Inferior parietal cortex (tissue), 1 donor: ENCODE results near the gene CD38.
"Not testable (repeated sequence)": the region's sequence is repeated elsewhere in the genome, so short reads cannot be mapped to it uniquely, and the experiment has no call there.

ENCODE experiments used
- DNase-seq: peaks from one replicate; pipeline ENCODE4 v3.0.0-alpha.2; 2016; ENCODE audit errors: extremely low spot score

The CD38 gene

GRCh38 chr4:15778289-15779241, at the start of gene CD38:
CD38 (plus strand) TSS chr4:15778328; CDS start chr4:15778415, 87 bp downstream.
- no peak for DNase-seq

GRCh38 chr4:15729910-15730533, 48.1 kb upstream of the CD38 start:
- peak; percentile 87 for DNase-seq

DNA sequence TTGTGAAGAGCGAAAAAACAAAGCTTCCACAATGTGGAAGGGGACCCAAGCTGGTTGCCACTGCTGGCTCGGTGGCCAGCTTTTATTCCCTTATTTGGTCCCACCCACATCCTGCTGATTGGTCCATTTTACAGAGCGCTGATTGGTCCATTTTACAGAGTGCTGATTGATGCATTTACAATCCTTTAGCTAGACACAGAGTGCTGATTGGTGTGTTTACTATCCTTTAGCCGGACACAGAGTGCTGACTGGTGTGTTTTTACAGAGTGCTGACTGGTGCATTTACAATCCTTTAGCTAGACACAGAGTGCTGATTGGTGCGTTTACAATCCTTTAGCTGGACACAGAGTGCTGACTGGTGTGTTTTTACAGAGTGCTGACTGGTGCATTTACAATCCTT, 45.1 kb upstream of the CD38 start:
- not testable (repeated sequence) for DNase-seq

GRCh38 chr4:15735536-15735935, 42.6 kb upstream of the CD38 start:
- DNase-seq = no peak

DNA sequence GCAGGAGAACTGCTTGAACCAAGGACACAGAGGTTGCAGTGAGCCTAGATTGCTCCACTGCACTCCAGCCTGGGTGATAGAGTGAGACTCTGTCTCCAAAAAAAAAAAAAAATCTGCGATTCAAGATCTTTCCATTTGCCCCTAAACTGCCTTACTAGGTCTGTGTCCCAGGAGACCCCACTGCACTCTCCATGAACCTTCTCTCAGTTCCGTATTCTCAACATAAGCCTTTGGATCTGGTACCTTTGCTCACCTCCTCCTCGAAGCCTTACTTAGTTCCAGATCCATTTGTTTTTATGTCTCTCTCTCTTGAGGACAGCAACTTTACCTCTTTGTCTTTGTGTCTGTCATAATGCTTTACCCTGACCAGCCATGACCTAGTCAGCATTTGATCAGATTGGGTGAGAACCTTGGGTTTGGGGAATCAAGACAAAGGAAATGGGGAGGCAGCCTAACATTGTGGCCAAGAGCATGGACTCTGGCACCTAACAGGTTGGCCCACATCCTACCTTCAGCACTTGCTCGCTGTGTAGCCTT, 41.5 kb upstream of the CD38 start:
- no peak for DNase-seq

DNA sequence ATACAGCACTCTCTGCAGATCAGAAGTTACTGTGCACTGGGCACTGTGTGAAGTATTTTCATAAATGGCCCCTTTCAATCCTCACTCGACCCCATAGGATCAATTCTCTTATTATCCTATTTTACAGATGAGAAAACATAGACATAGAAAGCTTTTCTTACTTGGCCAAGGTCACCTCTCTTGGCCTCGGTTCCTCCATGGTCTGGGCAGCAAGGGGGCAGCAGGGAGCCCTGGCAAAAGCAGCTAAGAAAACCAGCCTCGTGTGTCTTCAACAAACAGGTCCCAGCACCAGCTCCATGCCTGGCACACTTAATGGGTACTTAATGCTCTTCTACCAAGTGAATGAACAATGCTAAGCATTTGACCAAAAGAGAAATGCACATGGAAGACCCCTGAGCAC, 40.9 kb upstream of the CD38 start:
- DNase-seq = no peak

- DNase-seq = no peak
Observed at GRCh38 chr4:15738877-15739276, 39.3 kb upstream of the CD38 start.

GRCh38 chr4:15740764-15741404, 37.2 kb upstream of the CD38 start:
- no peak for DNase-seq

GRCh38 chr4:15742083-15742582, 36.0 kb upstream of the CD38 start:
- no peak for DNase-seq

GRCh38 chr4:15742637-15743036, 35.5 kb upstream of the CD38 start:
- no peak for DNase-seq

- DNase-seq = no peak
Observed at GRCh38 chr4:15744016-15744545, 34.0 kb upstream of the CD38 start.

- no peak for DNase-seq
Observed at GRCh38 chr4:15746110-15746509, 32.0 kb upstream of the CD38 start.

DNA sequence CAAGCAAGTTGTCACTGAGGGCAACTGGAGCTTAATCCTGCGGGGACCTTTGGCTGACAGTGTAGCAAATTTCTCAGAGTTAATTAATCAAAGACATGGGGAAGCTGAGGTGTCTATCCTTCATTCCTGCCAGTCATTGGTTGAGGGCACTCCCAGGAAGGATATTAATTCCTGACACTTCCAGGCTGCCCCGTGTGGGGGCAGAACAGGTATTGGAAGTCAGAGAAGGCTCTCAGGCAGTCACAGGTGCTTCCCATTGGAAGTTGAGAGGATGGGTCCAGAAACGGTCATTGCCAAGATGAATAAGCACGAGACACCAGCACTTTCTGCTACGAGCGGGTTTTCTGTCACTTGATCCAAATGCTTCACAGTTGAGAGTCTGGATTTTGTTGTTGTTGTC, 29.1 kb upstream of the CD38 start:
- no peak for DNase-seq

DNA sequence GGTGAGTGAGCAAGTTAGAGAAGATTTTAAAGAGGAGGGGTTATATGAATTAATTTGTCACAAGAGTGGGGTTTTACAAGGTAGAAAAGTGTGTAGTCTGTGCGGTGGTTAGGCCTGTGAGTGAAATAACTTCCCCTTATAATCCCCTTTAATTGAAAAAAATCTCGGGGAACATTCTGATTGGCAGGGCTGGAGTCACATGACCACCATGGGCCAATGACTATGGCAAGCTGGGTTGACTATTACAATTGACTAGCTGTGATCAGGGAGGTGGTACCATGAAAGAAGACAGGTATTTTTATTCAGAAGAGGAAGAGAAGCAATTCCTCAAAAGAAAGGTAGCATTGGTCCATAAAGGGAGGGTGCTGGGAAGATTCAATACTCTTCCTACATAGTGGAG, 27.0 kb upstream of the CD38 start:
- DNase-seq = no peak

DNA sequence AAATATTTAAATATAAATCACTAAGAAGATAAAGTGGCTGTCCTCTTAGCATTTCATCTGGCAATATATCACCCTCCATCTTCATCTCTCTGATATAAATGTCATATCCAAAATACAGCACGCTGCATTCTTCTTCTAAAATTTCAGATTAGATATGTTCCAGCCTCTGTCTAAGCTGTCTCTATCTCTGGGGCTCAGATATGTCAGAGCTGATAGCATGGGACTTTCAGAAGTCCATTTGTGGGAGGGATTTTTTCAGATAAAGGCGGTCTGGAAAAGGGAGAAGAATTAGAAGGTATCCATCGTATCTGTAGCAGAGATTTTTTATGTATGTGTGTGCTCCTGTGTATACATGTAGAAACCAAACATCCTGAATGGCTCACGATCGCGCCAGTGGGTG, 25.0 kb upstream of the CD38 start:
- DNase-seq = no peak

- DNase-seq = no peak
Observed at GRCh38 chr4:15753786-15754185, 24.3 kb upstream of the CD38 start.

DNA sequence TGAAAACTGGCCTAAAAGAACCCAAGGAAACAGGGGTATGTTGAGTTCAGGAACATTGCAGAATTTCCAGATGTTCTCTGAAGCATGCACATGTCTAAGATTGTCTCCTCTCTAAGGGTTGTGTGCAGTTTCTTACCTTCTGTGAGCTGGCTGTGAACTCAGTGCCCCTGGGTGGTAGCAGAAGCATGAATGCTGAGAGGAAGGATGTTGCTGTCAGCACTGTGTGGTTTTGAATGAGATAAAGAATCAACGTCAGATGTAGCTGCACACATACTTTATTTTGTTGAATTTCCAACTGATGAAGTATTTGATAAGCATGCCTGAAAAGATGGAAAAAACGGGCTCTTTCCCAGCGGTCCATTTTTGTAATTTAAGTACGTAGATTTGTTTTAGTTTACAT, 23.8 kb upstream of the CD38 start:
- DNase-seq = no peak

GRCh38 chr4:15755321-15756155, 22.6 kb upstream of the CD38 start:
- no peak for DNase-seq

GRCh38 chr4:15756361-15756861, 21.7 kb upstream of the CD38 start:
- DNase-seq = no peak

- DNase-seq = no peak
Observed at GRCh38 chr4:15757054-15757453, 21.1 kb upstream of the CD38 start.

GRCh38 chr4:15758294-15758693, 19.8 kb upstream of the CD38 start:
- DNase-seq = no peak
